NCI-H510A (cell line): Measurements from ENCODE around the gene DGLUCY.
A peak's percentile ranks its signal among the peaks of the same experiment; 100 is the strongest.
"Not testable (repeated sequence)": the region's sequence is repeated elsewhere in the genome, so short reads cannot be mapped to it uniquely, and the experiment has no call there.

Source experiments
- DNase-seq: peaks from one replicate; lab custom pipeline; 2025; lab: John Stamatoyannopoulos, UW

Gene DGLUCY

DNA sequence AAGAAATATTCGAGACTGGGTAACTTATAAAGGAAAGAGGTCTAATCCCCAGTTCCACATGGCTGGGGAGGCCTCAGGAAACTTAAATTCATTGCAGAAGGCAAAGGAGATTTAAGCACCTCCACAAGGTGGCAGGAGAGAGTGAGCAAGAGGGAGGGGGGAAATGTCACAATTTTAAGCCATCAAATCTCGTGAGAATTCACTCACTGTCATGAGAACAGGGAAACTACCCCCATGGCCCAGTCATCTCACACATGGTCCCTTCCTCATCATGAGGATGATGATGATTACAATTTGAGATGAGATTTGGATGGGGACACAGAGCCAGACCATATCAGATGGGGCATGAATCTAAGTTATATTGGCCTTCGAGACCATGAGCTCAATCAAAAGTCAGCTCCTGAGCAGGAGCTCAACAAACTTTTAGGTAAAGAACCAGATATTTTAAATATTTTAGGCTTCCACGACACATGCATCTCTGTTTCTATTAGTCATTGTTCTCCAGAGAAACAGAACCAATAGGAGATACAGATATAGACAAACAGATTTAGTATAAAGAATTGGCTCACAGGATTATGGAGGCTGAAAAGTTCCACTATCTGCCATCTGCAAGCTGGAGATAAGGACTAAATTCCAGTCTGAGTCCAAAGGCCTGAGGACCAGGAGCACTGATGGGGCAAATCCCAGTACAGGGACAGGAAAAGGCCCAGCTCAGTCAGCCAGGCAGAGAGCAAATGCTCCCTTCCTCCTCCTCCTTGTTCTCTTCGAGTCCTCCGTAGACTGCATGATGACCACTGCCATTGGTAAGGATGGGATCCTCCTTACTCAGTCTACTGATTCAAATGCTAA is 24.9 kb downstream of the DGLUCY start:
- no peak for DNase-seq

- DNase-seq: no peak
Measured at GRCh38 chr14:91139776-91140175, 25.9 kb downstream of the DGLUCY start.

DNA sequence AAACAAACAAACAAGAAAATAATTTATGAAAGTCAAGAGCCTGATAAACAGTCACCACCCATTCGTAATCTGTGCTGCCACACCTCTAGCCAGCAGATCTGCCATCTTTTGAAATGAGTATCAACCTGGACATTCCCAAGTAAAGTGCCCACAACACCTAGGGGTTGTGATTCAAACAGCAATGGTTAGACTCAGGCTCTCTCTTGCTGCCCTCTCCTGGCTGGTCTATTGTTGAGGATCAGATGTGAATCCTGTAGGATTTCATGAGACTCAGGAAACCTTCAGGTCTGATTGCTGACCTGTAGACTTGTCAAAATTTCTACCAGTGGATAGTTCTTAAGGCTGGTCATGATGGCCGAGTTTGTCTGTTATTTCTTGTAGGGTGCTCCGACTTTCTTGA is 26.8 kb downstream of the DGLUCY start:
- no peak for DNase-seq

DNA sequence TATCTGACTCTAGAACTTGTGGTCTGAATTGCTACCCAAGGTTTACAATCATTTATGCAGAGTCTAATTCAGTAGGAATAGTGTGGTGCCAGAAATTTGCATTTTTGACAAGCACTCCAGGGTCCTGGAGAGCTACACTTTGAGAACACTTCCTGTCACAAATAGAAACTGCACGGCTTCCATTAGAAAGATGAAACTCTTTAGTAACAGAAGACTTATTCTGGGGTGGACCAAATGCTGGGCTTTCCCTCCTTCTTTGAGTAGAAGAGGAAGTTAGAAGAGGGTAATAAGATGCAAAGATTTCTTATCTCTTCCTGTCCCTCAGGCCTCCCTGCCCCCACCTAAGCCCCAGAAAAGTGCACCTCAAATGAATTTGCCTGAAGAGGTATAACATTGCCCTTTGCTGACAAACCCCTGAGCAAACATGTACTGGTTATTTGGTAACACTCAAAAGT is 28.4 kb downstream of the DGLUCY start:
- DNase-seq: no peak

- no peak for DNase-seq
Measured at GRCh38 chr14:91143862-91144261, 30.0 kb downstream of the DGLUCY start.

- no peak for DNase-seq
Measured at GRCh38 chr14:91144425-91145145, 30.7 kb downstream of the DGLUCY start.

DNA sequence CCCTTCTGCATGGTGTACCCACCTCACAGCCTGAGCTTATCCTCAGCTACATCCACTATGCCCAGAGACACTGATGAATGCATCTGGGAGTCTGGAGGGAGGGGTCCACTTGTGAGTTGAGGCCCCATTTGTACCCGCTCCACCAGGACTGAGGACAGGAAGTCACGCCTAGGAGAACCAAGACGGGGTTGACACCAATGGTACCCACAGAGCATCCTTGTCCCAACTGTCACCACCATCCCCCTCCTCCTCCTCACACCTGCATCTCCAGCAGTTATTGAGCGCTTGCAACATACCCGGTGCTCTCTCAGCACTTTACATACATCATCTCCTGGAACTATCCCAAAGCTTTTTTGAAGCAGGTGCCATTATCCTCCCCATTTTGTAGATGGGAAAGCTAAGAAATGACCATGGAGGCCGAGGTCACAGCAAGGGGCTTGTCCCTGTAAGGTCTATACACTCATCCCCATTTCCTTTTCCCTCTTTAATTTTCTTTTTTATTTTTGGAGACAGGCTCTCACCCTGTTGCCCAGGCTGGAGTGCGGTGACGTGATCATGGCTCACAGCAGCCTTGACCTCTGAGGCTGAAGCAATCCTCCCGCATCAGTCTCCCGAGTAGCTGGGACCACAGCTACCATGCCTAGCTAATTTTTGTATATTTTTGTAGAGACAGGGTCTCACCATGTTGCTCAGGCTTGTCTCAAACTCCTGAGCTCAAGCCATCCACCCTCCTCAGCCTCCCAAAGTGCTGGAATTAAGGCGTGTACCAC is 31.7 kb downstream of the DGLUCY start:
- no peak for DNase-seq

GRCh38 chr14:91146661-91147060 is 32.8 kb downstream of the DGLUCY start:
- no peak for DNase-seq

- no peak for DNase-seq
Measured at GRCh38 chr14:91149462-91149861, 35.6 kb downstream of the DGLUCY start.

- DNase-seq: no peak
Measured at GRCh38 chr14:91152499-91152898, 38.6 kb downstream of the DGLUCY start.

GRCh38 chr14:91153360-91153759 is 39.5 kb downstream of the DGLUCY start:
- no peak for DNase-seq

- DNase-seq: peak; percentile 76
Measured at GRCh38 chr14:91154851-91155625, 41.2 kb downstream of the DGLUCY start.

GRCh38 chr14:91155626-91156089 is 41.8 kb downstream of the DGLUCY start:
- no peak for DNase-seq

- not testable (repeated sequence) for DNase-seq
Measured at GRCh38 chr14:91156142-91156666, 42.3 kb downstream of the DGLUCY start.

- DNase-seq: not testable (repeated sequence)
Measured at GRCh38 chr14:91156877-91157276, 43.0 kb downstream of the DGLUCY start.

DNA sequence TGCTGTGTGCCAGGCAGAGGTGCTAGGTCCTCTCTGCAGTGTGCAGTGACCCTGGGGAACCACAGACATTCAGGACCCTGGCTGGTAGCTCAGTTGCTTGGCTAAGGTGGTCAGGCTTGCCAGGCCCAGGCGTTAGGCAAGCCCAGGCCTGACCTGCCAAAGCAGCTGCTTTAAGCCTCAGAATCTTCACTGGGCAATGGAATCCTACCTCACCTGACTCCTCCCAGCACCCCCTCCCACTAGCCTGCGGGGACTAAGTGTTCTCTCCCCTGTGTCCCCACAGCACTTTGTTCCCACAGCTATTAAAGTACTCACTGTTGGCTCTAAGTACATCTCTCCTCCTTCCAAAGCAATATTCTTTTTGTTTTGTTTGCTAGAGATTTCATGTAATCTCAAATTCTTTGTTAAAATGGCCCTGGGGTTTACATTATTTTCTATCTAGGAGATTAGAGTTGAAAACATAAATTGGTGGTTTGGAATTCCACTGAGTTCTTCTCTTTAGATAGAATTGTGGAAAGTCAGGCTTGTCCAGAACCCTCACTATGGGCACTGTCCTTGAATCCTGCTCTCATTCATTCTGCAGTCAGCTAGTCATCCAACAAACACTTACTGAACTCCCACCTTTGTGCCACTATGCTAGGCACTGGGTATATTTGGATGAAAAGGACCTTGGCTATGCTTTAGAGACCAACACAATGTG is 44.4 kb downstream of the DGLUCY start:
- no peak for DNase-seq

DNA sequence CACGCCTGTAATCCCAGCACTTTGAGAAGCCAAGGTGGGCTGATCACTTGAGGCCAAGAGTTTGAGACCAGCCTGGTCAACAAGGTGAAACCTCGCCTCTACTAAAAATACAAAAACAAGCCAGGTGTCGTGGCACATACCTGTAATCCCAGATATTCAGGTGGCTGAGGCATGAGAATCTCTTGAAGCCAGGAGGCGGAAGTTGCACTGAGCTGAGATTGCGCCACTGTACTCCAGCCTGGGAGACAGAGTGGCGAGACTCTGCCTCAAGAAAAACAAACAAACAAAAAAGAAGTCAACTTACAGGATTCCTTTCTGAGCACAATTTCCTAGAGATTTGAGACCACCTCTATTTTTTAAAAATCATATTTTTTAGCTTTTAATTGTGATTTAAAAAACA is 45.3 kb downstream of the DGLUCY start:
- no peak for DNase-seq

GRCh38 chr14:91159906-91160305 is 46.0 kb downstream of the DGLUCY start:
- no peak for DNase-seq

GRCh38 chr14:91163316-91163715 is 49.4 kb downstream of the DGLUCY start:
- no peak for DNase-seq

DNA sequence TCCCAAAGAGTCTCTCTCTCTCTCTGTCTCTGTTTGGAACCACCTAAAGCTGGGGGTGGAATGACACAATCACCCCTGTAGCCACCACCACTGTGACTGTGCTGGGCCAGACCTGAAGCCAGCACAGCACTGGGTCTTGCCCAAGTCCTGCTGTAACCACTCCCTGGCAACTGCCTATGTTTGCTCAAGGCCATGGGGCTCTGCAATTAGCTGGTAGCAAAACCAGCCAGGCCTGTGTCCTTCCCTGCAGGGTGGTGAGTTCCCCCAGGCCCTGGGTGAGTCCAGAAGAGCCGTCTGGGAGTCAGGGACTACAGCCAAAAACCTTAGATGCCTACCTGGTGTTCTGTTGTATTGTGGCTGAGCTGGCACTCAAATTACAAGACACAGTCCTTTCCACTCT is 50.8 kb downstream of the DGLUCY start:
- DNase-seq: no peak

GRCh38 chr14:91167380-91167770 is 53.5 kb downstream of the DGLUCY start:
- no peak for DNase-seq
